ENCODE measurements around the gene LARP4. TPM values are rescaled to one million over a fixed set of nuclear protein-coding genes. Genes with fewer than 3 reads are reported as not detected.

The LARP4 gene
- 46.8 TPM for total RNA-seq

GRCh38 chr12:50400638-50401499 is at the start of gene LARP4:
LARP4 (plus strand) TSS chr12:50400885; CDS start chr12:50401011, 126 bp downstream.

GRCh38 chr12:50504798-50505674 is 104.4 kb downstream of the LARP4 start, which contains the start of gene DIP2B:
DIP2B (plus strand) TSS chr12:50504985; CDS start chr12:50505141, 156 bp downstream.

Other genes starting within 250 kb of the LARP4 start
- 54.6 TPM for gene CERS5, start 233.5 kb upstream of the LARP4 start, total RNA-seq
- 62.8 TPM for gene LIMA1, start 117.4 kb upstream of the LARP4 start, total RNA-seq
- gene FAM186A, start 4.3 kb upstream of the LARP4 start, total RNA-seq, result not detected
- gene DIP2B, start 104.1 kb downstream of the LARP4 start, total RNA-seq, result 42.4 TPM